ENCODE measurements around the gene AMDHD2.
"Not testable (repeated sequence)": the region's sequence is repeated elsewhere in the genome, so short reads cannot be mapped to it uniquely, and the experiment has no call there.

DNA sequence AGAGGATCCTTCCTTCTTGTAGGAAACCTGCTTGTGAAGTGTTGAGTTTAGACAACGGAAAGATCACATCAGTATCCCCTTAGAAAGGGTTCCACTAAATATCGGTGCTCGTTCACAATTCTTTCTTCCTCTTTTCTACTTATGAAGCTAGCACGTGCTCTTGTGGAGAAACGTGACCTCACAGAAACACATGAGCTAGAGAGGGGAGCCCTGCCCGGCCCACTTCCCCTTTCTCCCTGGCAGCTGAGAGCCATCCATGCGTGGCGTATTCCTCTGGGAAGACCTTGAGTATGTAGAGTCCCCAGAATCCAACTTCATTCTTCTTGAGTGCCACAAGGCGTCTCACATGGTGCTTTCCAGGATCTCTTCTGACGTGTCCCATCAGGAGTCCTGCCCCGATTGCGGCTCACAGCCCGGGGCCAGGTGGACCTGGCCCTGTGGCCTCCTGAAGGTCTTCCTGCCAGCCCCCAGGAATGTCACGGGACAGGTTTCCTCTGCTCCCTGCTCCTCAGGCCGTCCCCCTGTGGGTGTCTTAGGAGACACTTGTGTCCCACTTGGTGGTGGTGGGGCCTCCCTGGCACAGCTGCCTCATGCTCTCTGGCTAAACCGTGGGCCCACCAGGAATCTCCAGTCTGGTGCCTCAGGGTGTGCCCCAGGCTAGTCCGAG is 40.1 kb downstream of the AMDHD2 start:
- TF ChIP-seq CTCF (IDR thresholded peaks at IDR 0.05 in 8 of 11, conservative IDR thresholded peaks at IDR 0.05 in 3 of 11); POLR2AphosphoS5 (IDR thresholded peaks at IDR 0.05): not testable (repeated sequence)
